GM19025 (cell line): ENCODE data around the gene CA12.

Source experiments
- ATAC-seq: cut with Tn5 transposase; IDR thresholded peaks from one replicate; pipeline ENCODE4 v1.9.1; 2021; ENCODE audit warnings: mild to moderate bottlenecking, low read depth, moderate library complexity; ENCODE audit not compliant: unreplicated experiment

The CA12 gene

DNA sequence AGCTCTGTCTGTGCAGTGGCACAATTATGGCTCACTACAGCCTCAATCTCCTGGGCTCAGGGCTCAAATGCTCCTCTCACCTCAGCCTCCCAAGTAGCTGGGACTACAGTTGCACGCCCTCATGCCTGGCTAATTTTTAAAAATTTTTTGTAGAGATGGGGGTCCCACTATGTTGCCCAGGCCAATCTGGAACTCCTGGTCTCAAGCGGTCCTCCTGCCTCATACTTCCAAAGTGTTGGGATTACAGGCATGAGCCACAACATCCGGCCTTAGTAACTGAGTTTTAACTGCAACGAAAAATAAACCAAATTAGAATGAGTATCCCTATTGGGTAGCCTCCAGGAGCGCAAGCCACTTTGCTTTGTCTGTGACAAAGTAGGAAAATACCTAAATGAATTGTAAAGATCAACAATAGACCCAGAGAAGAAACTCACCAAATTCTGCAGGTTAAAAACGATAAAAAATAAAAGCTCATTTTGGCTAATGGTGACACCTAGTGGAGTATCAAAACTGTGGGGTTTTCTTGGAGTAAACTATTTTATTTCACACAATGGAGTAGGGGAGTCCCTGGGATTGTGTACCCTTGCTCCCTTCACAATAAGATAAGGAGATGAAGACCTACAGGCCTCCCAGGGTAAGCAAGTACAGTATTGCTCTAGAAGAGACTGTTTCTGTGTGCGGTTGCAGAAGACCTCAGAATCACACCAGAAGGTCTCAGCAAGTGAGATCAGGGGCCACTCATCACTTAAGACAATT lies 21.0 kb upstream of the CA12 start:
- ATAC-seq, result no peak

- ATAC-seq, result no peak
Observed at GRCh38 chr15:63401714-63402497, 20.3 kb upstream of the CA12 start.

- ATAC-seq, result no peak
Observed at GRCh38 chr15:63401078-63401477, 19.4 kb upstream of the CA12 start.

DNA sequence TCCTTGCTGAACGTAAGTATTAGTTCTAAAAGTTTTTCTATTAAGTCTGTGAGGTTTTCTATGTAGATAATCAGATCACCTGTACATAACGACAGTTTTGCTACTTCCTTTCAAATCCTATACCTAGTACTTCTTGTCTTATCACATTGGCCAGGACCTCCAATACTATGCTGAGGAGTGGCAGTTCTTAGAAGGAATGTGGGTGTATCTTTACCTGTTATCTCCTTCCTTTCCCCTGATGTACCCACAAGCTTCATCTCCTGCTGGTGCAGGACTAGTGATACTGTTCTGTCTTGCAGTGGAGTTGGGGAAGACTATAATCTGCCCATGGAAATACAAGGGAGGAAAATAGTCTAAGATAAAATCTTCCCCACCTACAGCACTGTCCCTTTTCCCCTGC lies 16.8 kb upstream of the CA12 start:
- no peak for ATAC-seq

DNA sequence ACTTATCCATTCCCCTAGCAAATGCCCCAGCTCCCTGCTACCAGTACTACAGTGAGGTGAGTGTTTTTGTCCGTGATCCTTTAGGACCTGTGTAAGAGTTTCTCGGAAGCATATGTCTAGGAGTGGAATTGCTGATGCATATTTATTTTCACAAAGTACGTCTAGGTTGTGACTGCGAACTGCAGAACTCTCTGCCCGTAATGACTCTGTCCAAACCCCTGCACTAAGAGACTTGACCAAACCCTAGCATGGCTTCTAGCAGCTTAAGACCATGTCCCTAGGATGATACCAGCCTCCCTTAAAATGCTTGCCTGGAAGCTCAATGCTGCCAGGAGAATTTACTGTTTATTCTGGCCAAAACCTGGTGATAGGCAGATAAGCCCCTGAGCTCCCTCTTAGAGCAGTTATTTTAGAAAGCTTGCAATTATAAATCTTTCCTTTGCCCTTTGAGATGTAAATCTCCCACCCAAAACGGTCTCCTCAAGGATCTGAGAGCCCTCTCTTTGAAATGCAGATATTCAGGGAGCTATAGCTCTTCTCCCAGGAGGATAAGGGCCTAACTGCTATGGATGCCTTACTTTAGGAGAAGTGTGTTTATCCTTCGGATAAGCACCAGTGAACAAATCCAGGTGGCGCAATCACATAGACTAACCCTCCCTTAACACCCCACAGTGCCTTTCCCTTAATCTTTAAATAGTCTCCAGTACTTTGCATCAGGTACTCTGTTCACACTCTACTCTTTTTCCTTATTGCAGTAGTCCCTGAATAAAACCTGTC lies 14.7 kb upstream of the CA12 start:
- ATAC-seq, result no peak

DNA sequence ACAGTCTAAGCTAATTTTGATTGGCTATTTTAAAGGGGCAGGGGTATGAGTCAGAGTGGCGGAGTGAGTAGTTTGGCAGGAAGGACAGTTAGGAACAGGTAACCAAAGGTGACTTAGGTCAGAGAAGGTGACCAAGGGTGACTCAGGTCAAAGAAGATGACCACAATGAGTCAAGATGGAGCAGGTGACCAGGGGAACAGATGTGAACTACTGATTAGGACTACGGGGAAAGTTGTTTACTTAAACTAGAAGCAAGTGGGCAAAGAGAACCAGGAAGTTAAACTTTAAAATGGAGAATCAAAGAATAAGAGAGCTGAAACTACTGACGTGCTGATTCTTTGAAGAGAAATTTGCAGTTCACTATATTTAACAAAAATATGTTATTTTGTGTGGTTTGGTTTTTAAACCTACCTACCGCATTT lies 14.1 kb upstream of the CA12 start:
- ATAC-seq, result no peak

DNA sequence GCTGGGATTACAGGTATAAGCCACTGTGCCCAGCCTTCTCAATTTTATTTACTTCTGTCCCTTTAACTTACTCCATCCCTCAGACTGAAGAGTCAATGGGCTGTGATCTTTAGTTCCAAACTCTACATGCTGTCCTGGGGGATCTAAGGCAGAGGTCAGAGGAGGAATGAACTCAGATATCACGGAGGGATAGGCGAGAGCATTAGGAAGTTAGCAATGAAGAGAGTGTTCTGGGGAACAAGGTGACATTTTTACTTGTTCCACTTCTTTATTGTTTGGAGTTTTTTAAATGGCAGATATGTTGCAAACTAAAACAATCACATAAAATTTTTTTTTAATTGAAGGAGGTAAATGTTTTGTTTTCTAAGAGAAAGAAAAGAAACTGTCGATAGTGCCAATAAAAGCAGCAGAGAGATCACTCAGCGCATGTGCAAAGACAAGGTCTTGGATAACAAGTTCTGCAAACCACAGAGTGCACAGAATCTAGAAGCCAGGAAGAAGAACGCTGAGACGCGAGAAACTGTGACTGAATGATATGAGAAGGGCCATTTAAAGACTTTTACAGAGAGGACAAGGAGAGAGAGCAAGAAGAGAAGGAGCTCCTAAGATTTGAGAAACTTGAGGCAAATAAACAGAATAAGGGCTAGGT lies 10.8 kb upstream of the CA12 start:
- no peak for ATAC-seq

GRCh38 chr15:63391669-63392360 lies 10.2 kb upstream of the CA12 start:
- ATAC-seq, result no peak

DNA sequence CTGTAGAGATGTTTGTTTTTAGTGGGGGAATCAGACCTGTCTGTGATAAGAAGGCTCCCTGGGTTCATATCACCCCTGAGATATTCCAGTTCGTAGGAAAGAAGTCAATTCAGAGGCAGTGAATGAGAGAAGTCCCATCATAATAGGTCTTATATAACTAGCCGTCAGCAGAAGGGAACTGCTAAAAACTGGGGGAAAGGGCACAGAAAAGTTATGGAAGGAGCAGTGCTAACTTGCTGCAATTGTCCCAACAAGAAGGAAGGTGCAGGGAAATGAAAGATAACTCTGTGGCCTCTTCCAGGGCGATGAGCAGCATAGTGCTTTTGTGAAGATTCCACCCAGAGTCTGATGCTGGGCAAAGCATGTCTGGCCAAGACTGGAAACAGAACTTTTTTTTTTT lies 9.0 kb upstream of the CA12 start:
- no peak for ATAC-seq

DNA sequence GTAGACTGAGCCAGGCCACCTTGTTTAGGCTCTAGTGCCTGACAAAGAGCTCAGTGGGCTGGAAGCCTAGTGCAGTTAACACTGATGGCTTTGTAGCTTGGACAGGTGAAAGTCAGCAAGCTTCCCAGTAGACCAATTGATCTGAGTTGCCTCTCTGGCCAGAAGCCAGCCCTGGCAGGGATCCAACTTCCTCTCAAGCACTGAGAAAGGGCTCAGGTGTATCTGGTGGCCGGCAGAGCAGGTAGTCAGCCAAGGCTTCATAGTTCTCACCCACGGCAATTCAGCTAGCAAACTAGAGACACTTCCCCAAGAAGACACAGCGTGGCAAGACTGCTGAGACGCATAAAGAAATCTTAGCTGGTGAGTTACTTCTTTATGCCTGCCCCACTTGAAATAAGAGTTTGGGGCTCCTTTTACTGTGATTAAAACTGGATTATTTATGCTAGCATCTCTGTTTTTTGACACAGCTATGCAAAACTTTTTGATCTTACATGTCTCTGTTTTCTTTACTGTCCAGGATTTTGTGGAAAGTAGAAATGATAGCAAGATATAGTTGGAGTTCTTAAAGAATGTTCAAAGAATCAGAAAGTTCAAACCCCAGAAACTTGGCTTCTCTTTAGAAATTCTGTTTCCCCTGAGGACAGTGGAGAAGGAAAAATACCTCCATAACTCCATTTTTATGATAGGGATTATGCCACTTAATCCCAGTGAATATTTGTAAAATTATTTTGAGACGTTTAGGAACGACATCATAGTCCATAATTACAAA lies 8.4 kb upstream of the CA12 start:
- no peak for ATAC-seq

DNA sequence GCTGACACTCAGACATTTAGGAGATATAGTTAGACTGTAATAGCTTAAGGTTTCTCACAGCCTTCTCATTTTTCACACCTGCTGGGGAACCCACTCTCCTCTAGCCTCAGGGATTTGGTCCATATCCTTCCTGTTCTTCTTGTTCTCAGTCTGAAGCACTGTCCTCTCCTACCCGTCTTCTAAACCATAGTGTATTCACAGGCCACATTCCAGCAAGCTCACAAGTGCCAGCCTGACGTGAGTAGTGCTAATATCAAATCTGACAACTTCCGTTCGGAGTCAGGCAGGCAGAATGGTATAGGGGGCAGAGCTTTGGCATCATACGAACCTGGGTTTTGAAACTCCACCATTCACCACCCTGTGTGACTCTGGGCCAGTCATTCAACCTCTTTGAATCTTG lies 6.9 kb upstream of the CA12 start:
- ATAC-seq, result no peak

DNA sequence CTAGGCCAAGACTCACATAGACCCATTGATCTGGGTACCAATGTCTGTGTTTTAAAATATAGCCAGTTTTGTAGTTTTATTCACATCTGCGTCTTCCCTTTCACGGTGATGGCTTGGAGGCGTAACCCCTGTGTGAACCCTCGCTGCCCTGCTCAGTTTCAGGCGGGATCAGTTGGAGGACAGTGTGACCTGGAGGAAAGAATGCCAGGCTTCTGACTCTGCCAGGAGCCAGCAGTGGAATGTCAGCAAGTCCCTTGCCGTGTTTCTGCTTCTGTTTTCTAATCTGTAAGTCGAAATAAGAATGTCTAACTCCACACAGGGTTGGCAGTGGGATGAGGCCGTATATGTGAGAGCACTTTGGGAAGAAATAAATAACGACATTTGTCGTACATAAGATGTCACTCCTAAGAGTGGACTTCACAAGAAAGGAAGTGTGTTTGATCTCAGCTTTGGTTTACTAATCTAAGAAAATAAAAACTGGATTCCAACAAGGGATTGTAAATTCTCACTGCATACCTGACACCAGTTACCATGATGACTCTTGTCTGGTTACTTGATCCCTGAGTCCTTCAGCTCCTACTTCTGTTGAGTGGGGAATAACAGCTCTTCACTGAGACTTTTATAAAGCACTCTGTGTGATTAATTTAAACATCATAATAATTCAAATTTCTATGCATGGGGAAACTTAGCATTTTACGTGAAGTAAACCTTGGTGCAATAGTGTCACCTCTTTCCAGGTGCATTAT lies 6.3 kb upstream of the CA12 start:
- ATAC-seq, result no peak

GRCh38 chr15:63385911-63386531 lies 4.4 kb upstream of the CA12 start:
- ATAC-seq, result no peak

GRCh38 chr15:63384906-63385305 lies 3.3 kb upstream of the CA12 start:
- ATAC-seq, result no peak

DNA sequence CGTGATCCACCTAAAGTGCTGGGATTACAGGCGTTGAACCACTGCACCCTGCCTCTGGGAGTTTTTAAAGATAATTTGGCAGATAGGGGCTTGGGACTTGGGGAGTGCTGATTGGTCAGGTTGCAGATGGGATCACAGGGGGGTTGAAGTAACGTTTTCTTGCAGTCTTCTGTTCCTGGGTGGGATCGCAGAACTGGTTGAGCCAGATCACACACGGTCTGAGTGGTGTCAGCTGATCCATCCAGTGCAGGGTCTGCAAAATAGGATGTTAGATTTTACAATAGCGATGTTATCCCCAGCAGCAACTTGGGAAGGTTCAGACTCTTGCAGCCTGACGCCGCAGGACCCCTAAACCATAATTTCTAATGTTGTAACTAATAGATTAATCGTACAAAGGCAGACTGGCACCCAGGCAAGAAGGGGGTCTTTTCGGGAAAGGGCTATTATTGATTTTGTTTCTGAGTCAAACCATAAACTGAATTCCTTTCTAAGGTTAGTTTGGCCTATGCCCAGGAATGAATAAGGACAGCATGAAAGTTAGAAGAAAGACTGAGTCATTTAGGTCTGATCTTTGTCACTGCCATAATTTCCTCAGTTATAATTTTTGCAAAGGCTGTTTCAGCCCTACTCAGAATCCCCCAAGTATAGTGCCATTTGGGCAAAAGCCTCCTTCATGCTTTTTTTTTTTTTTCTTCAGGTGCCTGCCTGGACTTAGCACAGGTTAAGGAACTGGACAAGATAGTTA lies 1.5 kb upstream of the CA12 start:
- no peak for ATAC-seq

DNA sequence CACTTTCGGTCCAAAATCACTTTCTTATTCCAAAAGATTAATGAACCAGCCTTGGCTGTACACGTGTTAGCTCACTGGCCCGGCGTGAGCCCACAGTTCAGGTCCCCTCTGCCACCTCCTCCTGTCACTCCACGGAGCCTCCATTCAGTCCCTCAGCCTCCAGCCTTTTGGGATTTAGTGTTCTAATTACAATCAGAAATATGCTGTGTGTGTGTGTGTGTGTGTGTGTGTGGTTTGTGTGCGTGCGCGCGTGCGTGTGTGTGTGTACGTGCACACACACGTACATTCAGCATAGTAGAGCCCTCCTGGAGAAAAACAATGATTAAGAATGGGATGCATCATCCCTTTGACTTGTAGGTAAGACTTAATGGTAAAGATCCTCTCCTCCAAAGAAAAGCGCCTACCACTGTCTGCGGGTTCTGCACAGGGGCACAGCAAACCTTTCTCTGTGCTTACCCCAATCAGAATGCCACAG lies 801 bp downstream of the CA12 start:
- ATAC-seq, result no peak

DNA sequence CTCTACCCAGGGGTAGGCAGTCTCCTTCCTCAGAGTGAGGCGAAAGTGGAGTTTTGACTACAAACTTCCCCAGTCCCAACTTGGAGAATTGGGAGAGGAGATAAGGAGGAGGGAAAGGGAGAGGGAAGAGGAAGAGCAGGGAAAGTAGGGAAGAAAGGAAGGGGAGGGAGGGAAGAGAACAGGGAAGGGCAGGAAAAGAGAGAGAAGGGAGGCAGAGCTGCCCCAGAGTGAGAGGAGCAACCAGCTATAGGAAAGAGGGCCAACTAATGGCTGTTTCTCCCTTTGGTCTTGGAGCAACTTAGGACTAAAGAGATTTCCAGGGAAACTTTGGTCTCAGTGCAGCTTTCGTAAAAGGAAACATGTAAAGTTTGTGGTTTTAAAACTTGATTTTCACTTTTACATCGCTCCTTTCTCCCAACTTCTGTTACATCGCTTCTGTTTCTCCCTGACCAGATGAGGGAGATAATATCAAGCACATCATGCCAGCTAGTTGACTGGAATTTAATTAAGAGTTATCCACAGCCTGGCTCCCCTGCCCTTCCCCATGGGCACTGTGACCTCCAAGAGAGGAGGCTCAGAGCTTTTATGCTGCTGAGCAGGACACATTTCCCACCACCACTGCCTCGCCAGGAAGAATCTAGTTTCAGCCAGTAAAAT lies 1.4 kb downstream of the CA12 start:
- ATAC-seq, result no peak
